ENCODE data around the gene DENND6B.

DNA sequence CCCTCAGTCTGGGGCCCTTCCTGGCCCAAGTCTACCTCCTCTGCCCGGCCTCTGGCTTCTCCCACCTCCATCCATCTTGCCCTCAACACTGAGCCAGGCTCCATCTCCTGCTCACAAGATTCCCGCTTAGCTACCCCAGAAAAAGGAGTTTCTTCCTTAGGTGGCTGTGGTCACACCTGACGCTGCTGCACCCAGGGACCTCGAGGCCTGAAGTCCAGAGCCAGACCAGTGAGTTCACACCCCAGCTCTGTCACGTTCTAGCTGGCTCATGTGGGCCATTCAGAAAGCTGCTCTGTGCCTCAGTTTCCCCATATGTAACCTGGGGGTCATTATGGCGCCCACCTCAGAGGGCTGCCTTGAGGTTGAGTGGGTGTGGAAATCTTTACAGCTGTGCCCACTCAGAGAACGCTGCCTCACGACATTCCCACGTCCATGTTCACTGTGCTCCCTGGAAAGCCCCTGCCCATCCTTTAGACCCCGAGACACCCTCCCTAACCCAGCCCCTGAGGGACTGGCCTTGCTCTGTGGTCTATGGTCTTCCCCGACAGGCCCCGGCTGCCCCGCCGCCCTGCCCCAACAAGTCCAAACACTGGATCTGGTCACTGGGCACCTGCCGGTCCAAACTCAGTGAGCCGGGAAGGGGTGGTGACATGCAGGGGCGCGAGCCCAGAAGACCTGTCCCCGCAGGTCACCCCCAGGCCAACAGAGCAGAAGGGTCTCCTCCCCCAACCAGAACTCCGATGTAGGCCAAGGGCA is 29.1 kb downstream of the DENND6B start:
- TF ChIP-seq POLR2A (IDR thresholded peaks at IDR 0.05): no peak
- TF ChIP-seq, protein P1, sequence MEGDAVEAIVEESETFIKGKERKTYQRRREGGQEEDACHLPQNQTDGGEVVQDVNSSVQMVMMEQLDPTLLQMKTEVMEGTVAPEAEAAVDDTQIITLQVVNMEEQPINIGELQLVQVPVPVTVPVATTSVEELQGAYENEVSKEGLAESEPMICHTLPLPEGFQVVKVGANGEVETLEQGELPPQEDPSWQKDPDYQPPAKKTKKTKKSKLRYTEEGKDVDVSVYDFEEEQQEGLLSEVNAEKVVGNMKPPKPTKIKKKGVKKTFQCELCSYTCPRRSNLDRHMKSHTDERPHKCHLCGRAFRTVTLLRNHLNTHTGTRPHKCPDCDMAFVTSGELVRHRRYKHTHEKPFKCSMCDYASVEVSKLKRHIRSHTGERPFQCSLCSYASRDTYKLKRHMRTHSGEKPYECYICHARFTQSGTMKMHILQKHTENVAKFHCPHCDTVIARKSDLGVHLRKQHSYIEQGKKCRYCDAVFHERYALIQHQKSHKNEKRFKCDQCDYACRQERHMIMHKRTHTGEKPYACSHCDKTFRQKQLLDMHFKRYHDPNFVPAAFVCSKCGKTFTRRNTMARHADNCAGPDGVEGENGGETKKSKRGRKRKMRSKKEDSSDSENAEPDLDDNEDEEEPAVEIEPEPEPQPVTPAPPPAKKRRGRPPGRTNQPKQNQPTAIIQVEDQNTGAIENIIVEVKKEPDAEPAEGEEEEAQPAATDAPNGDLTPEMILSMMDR (IDR thresholded peaks at IDR 0.05): no peak
- TF ChIP-seq EP300 (IDR thresholded peaks at IDR 0.05): no peak
